Tibial nerve (tissue), 4 donors: ENCODE measurements around the gene OR7C1. TPM values are rescaled to one million over a fixed set of nuclear protein-coding genes. Genes with fewer than 3 reads are reported as not detected.
"Not testable (repeated sequence)": the region's sequence is repeated elsewhere in the genome, so short reads cannot be mapped to it uniquely, and the experiment has no call there.

ENCODE experiments used
- DNase-seq, 2 donors: peaks; one replicate each; pipeline ENCODE4 v3.0.0-alpha.2; 2019; ENCODE audit warnings: low spot score in 2 of 2
- H3K27ac ChIP-seq, 4 donors: fragments of 200-600 bp; sonication (generic) in 3 of 4; one replicate each; pipeline ENCODE4 v1.5.1; 2017 to 2019; ENCODE audit warnings: mild to moderate bottlenecking in 1 of 4
- H3K27me3 ChIP-seq, 2 donors: fragments of 200-600 bp; sonication (generic) in 1 of 2; one replicate each; pipeline versions ENCODE4 v1.5.1 to v1.6.0; 2017 to 2019
- H3K36me3 ChIP-seq, 3 donors: fragments of 200-600 bp; sonication (generic); one replicate each; pipeline ENCODE4 v1.5.1; 2018 to 2019
- H3K4me1 ChIP-seq, 4 donors: fragments of 200-600 bp; sonication (generic) in 3 of 4; one replicate each; pipeline ENCODE4 v1.5.1; 2017 to 2019
- H3K4me3 ChIP-seq, 4 donors: fragments of 200-600 bp; sonication (generic) in 3 of 4; one replicate each; pipeline ENCODE4 v1.5.1; 2017 to 2019; ENCODE audit warnings: mild to moderate bottlenecking in 1 of 4, moderate library complexity in 1 of 4
- H3K9me3 ChIP-seq, 4 donors: fragments of 200-600 bp; sonication (generic) in 3 of 4; one replicate each; pipeline ENCODE4 v1.5.1; 2017 to 2019
- EP300 ChIP-seq, 2 donors: sonication (generic); formaldehyde crosslinking; IDR thresholded peaks; one replicate each; pipeline ENCODE4 v1.6.1; 2017; ENCODE audit warnings: antibody characterized with exemption in 2 of 2, mild to moderate bottlenecking in 1 of 2
- POLR2A ChIP-seq, 2 donors: fragments of 450-650 bp; IDR thresholded peaks; one replicate each; pipeline ENCODE4 v1.6.1; 2017; ENCODE audit warnings: antibody characterized with exemption in 2 of 2, mild to moderate bottlenecking in 2 of 2, moderate library complexity in 2 of 2
- WGBS, 2 donors: methylation state at CpG; one replicate each; pipeline ENCODE4 v1.1.5; 2018; 5-methylcytosine and 5-hydroxymethylcytosine counted together
- total RNA-seq, 4 donors: library from RNA; depleted of rRNA; stranded (reverse); fragments of >200 nt; gene quantifications; one replicate each; pipeline ENCODE4 v1.1.0, GENCODE V29; 2016
- TF ChIP-seq, protein P1 (sequence below), 5 experiments: fragments of 200-600 bp in 3 of 5; fragments of 450-650 bp in 2 of 5; sonication (generic) in 3 of 5; IDR thresholded peaks; one replicate each; pipeline ENCODE4 v1.5.1; 2016 to 2019; ENCODE audit warnings: antibody characterized with exemption in 5 of 5, mild to moderate bottlenecking in 3 of 5, moderate library complexity in 2 of 5

The OR7C1 gene
- total RNA-seq, 4 donors from 2014 or later = 0.21 to 2.4 (median 0.30) TPM; not detected in 1

GRCh38 chr19:14775869-14776586 is 59.0 kb downstream of the OR7C1 start:
- H3K27ac ChIP-seq = no peak overlapping the region
- WGBS, 2 donors = 6 to 7% methylated on average over 21 to 22 of the region's 22 CpGs
- peak overlapping the region in 2 of 4 donors; percentile 23 to 40 for H3K4me3 ChIP-seq
- DNase-seq = no peak
- H3K27me3 ChIP-seq = peaks cover 0 to 8% of the 10 kb centered on the region in 2 donors
- no peaks in the 10 kb centered on the region for H3K36me3 ChIP-seq
- TF ChIP-seq, protein P1, sequence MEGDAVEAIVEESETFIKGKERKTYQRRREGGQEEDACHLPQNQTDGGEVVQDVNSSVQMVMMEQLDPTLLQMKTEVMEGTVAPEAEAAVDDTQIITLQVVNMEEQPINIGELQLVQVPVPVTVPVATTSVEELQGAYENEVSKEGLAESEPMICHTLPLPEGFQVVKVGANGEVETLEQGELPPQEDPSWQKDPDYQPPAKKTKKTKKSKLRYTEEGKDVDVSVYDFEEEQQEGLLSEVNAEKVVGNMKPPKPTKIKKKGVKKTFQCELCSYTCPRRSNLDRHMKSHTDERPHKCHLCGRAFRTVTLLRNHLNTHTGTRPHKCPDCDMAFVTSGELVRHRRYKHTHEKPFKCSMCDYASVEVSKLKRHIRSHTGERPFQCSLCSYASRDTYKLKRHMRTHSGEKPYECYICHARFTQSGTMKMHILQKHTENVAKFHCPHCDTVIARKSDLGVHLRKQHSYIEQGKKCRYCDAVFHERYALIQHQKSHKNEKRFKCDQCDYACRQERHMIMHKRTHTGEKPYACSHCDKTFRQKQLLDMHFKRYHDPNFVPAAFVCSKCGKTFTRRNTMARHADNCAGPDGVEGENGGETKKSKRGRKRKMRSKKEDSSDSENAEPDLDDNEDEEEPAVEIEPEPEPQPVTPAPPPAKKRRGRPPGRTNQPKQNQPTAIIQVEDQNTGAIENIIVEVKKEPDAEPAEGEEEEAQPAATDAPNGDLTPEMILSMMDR (IDR thresholded peaks at IDR 0.05) = no peak
- no peak for TF ChIP-seq EP300 (IDR thresholded peaks at IDR 0.05)
- no peak for TF ChIP-seq POLR2A (IDR thresholded peaks at IDR 0.05)
- H3K9me3 ChIP-seq = no peaks in the 10 kb centered on the region
- no peaks in the 10 kb centered on the region for H3K4me1 ChIP-seq

- not testable (repeated sequence) for H3K4me1 ChIP-seq, DNase-seq, H3K9me3 ChIP-seq, H3K27me3 ChIP-seq, H3K27ac ChIP-seq, H3K36me3 ChIP-seq
- H3K4me3 ChIP-seq = peak overlapping the region in 1 of 4 donors; percentile 40
- WGBS, 2 donors = 81 to 83% methylated on average over 8 of the region's 8 CpGs
Measured at GRCh38 chr19:14775326-14775725, 59.7 kb downstream of the OR7C1 start.

DNA sequence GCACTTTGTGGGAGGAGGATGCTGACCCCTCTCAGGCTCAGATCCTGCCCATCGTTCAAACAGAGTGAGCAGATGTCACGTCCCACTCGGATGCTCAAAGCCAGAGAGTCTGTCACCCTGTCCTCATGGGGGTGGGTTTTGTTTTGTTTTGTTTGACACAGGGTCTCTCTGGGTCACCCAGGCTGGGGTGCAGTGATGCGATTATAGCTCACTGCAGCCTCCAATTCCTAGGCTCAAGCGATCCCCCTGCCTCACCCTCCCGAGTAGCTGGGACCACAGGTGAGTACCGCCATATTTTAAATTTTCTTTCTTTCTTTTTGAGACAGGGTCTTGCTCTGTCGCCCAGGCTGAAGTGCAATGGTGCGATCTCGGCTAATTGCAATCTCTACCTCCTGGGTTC is 60.6 kb downstream of the OR7C1 start:
- H3K9me3 ChIP-seq = no peaks in the 10 kb centered on the region
- H3K4me1 ChIP-seq = no peaks in the 10 kb centered on the region
- H3K27me3 ChIP-seq = peaks cover 0 to 8% of the 10 kb centered on the region in 2 donors
- TF ChIP-seq EP300 (IDR thresholded peaks at IDR 0.05) (no peak), POLR2A (IDR thresholded peaks at IDR 0.05) (no peak)
- TF ChIP-seq, protein P1 (IDR thresholded peaks at IDR 0.05) = no peak
- no peak for DNase-seq
- no peaks in the 10 kb centered on the region for H3K36me3 ChIP-seq
- no peak overlapping the region for H3K27ac ChIP-seq
- no peak overlapping the region for H3K4me3 ChIP-seq
- 74 to 81% methylated on average over 8 to 10 of the region's 10 CpGs for WGBS, 2 donors

DNA sequence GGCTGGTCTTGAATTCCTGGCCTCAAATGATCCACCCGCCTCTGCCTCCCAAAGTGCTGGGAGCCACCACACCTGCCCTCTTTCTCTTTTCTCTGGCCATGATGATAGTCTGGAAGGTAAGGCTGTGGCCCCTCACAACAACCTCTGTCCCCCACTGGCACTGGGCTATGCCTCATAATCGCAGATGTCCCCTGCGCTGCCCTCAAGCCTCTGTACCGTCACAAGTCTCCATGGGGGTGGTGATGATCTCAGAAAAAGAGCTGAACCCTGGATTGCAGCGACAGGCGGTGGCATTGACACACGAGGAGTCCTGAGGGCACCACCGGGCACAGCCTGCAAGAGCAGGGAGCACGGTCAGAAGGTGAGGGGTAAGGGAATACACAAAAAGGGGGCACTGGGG is 61.3 kb downstream of the OR7C1 start:
- not testable (repeated sequence) for DNase-seq

GRCh38 chr19:14772995-14773394 is 62.0 kb downstream of the OR7C1 start:
- H3K27ac ChIP-seq = no peak overlapping the region
- no peak for TF ChIP-seq EP300 (IDR thresholded peaks at IDR 0.05)
- TF ChIP-seq, protein P1 (IDR thresholded peaks at IDR 0.05) = no peak
- H3K4me1 ChIP-seq = no peaks in the 10 kb centered on the region
- WGBS, 2 donors = 82 to 90% methylated on average over 7 of the region's 7 CpGs
- no peaks in the 10 kb centered on the region for H3K36me3 ChIP-seq
- H3K4me3 ChIP-seq = no peak overlapping the region
- DNase-seq = no peak
- H3K9me3 ChIP-seq = no peaks in the 10 kb centered on the region
- H3K27me3 ChIP-seq = peaks cover 0 to 8% of the 10 kb centered on the region in 2 donors

More for the DNA sequence above, 61.3 kb downstream of the OR7C1 start:
- H3K36me3 ChIP-seq, H3K4me1 ChIP-seq, H3K27ac ChIP-seq, H3K9me3 ChIP-seq, H3K4me3 ChIP-seq, H3K27me3 ChIP-seq: not testable (repeated sequence)
- WGBS, 2 donors = 78 to 82% methylated on average over 7 to 9 of the region's 9 CpGs

GRCh38 chr19:14772467-14772866 is 62.5 kb downstream of the OR7C1 start:
- Histone ChIP-seq H3K9me3 (peaks cover 0 to 4% (median 0%) of the 10 kb centered on the region in 4 donors), H3K27ac (no peak overlapping the region), H3K4me1 (no peaks in the 10 kb centered on the region), H3K27me3 (peaks cover 0 to 8% of the 10 kb centered on the region in 2 donors), H3K4me3 (no peak overlapping the region), H3K36me3 (no peaks in the 10 kb centered on the region)
- TF ChIP-seq POLR2A (IDR thresholded peaks at IDR 0.05) (no peak), EP300 (IDR thresholded peaks at IDR 0.05) (no peak)
- TF ChIP-seq, protein P1 (IDR thresholded peaks at IDR 0.05) = no peak
- WGBS, 2 donors = 87 to 88% methylated on average over 6 to 8 of the region's 8 CpGs
- no peak for DNase-seq
